GM12873 (cell line): ENCODE measurements around the gene ZP3.

ENCODE experiments used
- CTCF ChIP-seq: IDR thresholded peaks from 2 replicates; pipeline ENCODE4 v1.5.1; 2012; ENCODE audit warnings: low read depth, mild to moderate bottlenecking, moderate library complexity, low read length, control low read depth; ENCODE audit not compliant: insufficient read depth; ENCODE audit errors: missing control alignments

The ZP3 gene

GRCh38 chr7:76400248-76400647, 24.5 kb upstream of the ZP3 start:
- TF ChIP-seq CTCF, result no peak

- TF ChIP-seq CTCF, result no peak
These were observed 20.8 kb upstream of the ZP3 start for GRCh38 chr7:76403780-76404494.

- TF ChIP-seq CTCF, result no peak
These were observed 19.0 kb upstream of the ZP3 start for GRCh38 chr7:76405738-76406137.

- TF ChIP-seq CTCF, result no peak
These were observed 17.0 kb upstream of the ZP3 start for GRCh38 chr7:76407718-76408117.

- TF ChIP-seq CTCF, result no peak
These were observed 16.6 kb upstream of the ZP3 start for GRCh38 chr7:76408121-76408560.

- TF ChIP-seq CTCF, result no peak
These were observed 15.2 kb upstream of the ZP3 start, which contains the start of gene SSC4D for GRCh38 chr7:76409537-76409936. SSC4D (minus strand) TSS chr7:76409697; CDS start chr7:76404439, 5,258 bp downstream.

GRCh38 chr7:76411626-76412025, 13.1 kb upstream of the ZP3 start:
- TF ChIP-seq CTCF, result no peak
